ENCODE data around the gene DNAH17.

DNAH17 gene

DNA sequence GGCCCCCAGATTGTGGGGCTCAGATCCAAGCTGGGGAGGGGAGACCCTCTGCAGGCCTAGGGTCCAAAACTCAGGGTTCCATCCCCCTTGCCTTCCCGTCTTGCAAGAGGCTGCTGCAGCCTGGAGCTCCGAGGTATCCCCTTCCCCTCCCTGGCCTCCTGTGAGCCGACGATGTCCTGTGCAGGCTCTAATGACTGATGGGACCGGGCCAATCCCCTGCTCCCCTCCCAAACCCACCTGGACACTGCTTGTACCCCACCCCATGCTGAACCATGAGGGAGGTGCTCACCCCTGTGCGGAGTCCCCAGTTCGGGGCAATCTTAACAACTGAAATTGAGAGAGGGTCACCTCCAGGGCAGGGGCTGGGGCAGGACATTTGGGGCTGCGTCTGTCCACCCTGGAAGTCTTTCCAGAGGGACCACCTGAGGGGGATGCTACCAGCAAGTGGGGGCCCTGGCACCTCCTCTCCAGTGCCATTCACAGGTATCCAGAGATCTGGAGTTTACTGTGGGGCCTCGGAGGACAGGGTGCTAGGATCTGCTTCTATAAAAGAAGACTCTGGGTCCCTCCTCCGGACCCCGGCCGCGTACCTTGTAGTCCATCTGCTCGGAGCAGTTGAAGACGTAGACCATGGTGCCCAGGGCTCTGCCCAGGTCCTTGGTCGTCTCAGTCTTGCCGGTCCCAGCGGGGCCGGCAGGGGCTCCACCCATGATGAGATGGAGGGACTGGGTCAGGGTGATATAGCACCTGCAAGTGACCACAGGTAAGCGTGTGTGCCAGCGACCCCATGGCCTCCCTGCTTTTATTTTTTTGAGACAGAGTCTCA lies 77.3 kb downstream of the DNAH17 start:
- DNase-seq (ENCODE audit: low read depth): no peak
- no peak overlapping the region for H3K4me3 ChIP-seq (ENCODE audit: low read depth, low read length)
- TF ChIP-seq CTCF (IDR thresholded peaks at IDR 0.05; ENCODE audit: control insufficient read depth, extremely low read depth, insufficient read depth): no peak

DNA sequence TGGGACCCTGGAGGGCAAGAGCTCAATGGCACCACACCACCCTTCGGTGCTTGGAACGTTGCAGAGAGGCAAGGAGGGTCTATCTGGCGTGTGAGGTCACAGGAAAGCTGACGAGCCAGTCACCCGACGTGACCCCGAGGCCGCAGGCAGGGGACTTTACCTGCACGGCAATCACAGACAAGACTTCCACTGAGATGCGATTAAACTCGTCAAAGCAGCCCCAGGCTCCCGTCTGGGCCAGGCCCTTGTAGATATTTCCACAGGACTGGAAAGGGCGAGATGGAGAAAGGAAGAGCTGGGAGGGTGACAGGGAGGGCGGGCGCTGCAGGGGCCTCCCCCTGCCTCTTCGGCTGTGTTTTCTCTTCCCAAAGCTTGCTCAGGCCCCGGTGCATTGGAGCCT lies 78.3 kb downstream of the DNAH17 start:
- TF ChIP-seq CTCF (IDR thresholded peaks at IDR 0.05; ENCODE audit: control insufficient read depth, extremely low read depth, insufficient read depth): no peak
- no peak for DNase-seq (ENCODE audit: low read depth)
- no peak overlapping the region for H3K4me3 ChIP-seq (ENCODE audit: low read depth, low read length)

DNA sequence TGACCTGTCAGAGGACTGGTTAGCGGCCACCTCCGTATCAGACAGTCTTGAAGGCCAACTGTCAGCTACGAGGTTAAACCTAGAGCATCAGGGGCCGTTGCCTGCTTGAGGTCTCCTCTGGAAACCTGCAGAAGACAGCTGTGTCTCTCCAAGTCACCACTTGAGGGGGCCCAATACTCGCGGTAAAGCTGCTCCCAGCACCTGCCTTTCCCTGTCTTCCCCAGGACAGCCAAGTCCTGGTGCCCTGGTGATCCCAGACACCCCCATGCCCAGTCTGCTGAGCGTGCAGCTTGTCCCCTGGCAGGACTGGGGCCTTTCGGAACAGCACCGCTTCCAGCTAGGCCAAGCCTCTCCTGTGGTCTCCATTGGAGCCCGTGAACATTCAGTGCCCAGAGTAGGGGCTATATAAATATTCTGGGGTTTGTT lies 80.1 kb downstream of the DNAH17 start:
- peak; percentile 37 for DNase-seq (ENCODE audit: low read depth)
- peak; percentile 86 for TF ChIP-seq CTCF (IDR thresholded peaks at IDR 0.05; ENCODE audit: control insufficient read depth, extremely low read depth, insufficient read depth)
- H3K4me3 ChIP-seq (ENCODE audit: low read depth, low read length): no peak overlapping the region

- H3K4me3 ChIP-seq (ENCODE audit: low read depth, low read length): no peak overlapping the region
- no peak for DNase-seq (ENCODE audit: low read depth)
- no peak for TF ChIP-seq CTCF (IDR thresholded peaks at IDR 0.05; ENCODE audit: control insufficient read depth, extremely low read depth, insufficient read depth)
These were observed 80.9 kb downstream of the DNAH17 start for GRCh38 chr17:78496311-78496710.

- DNase-seq (ENCODE audit: low read depth): no peak
- no peak for TF ChIP-seq CTCF (IDR thresholded peaks at IDR 0.05; ENCODE audit: control insufficient read depth, extremely low read depth, insufficient read depth)
- no peak overlapping the region for H3K4me3 ChIP-seq (ENCODE audit: low read depth, low read length)
These were observed 81.6 kb downstream of the DNAH17 start for GRCh38 chr17:78495634-78496033.

DNA sequence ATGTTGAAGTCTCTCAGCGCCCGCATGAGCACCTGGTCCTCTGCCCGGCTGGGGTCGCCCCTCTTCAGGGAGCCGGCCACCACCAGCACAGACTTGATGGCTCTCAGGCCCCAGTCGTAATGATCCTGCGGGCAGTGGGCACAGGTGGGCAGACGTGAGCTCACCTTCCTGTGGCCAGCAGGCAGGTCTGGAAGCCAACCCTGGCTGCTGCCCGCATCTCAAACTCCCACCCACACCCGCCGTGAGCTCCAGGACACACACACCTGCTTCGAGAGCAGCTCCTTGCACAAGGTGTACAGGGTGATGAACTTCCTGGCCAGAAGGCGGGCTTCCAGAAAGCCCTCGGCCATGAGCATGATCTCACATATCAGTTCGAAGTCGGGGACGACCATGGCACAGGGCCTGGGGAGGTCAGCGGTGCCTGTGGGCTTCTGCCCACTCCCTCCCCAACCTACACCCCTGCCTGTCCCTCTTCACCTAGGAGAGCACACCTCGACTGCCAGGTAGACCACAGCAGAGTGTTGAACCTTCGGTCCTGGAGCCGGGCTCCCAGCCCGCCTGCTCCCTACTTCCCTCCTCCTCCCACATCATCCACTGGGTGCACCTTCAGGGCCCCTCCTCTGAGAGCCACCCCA lies 82.4 kb downstream of the DNAH17 start:
- no peak for DNase-seq (ENCODE audit: low read depth)
- TF ChIP-seq CTCF (IDR thresholded peaks at IDR 0.05; ENCODE audit: control insufficient read depth, extremely low read depth, insufficient read depth): no peak
- H3K4me3 ChIP-seq (ENCODE audit: low read depth, low read length): no peak overlapping the region

Data from LNCaP clone FGC (cell line).